SK-N-SH treated with all-trans-retinoic acid at 6 μM for 48 hours (cell line): ENCODE measurements around the gene ELAVL1.

Experiments
- ATAC-seq: fragments of 200-7000 bp; cut with Tn5 transposase; 3 replicates; pipeline ENCODE4 v1.9.1; 2020; ENCODE audit warnings: mild to moderate bottlenecking, moderate library complexity
- ARNTL ChIP-seq: fragments of 450-650 bp; formaldehyde crosslinking; IDR thresholded peaks from 2 replicates; pipeline ENCODE4 v1.5.0; 2020; ENCODE audit warnings: low read depth, mild to moderate bottlenecking, moderate library complexity, borderline replicate concordance
- BACH2 ChIP-seq: fragments of 250-450 bp; sonication (Bioruptor Pico); IDR thresholded peaks from 2 replicates; pipeline ENCODE4 v1.9.0; 2021; ENCODE audit warnings: mild to moderate bottlenecking, borderline replicate concordance
- CREB5 ChIP-seq: fragments of 250-450 bp; sonication (Bioruptor Pico); IDR thresholded peaks from 2 replicates; pipeline ENCODE4 v1.5.1; 2020; ENCODE audit warnings: low read depth, mild to moderate bottlenecking, moderate library complexity
- CSDC2 ChIP-seq: fragments of 250-450 bp; sonication (Bioruptor Pico); IDR thresholded peaks from 2 replicates; pipeline ENCODE4 v1.5.0; 2020; ENCODE audit warnings: mild to moderate bottlenecking, moderate library complexity
- ESRRG ChIP-seq: fragments of 250-450 bp; sonication (Bioruptor Pico); IDR thresholded peaks from 2 replicates; pipeline ENCODE4 v1.6.1; 2021; ENCODE audit warnings: mild to moderate bottlenecking
- GLIS3 ChIP-seq: fragments of 250-450 bp; sonication (Bioruptor Pico); IDR thresholded peaks from 2 replicates; pipeline ENCODE4 v1.5.0; 2020; ENCODE audit warnings: mild to moderate bottlenecking, moderate library complexity
- ISL1 ChIP-seq: fragments of 250-450 bp; sonication (Bioruptor Pico); IDR thresholded peaks from 2 replicates; pipeline ENCODE4 v2.1.2; 2022; ENCODE audit warnings: mild to moderate bottlenecking, moderate library complexity
- OSR1 ChIP-seq: fragments of 250-450 bp; sonication (Bioruptor Pico); IDR thresholded peaks from 2 replicates; pipeline ENCODE4 v1.8.0; 2022; ENCODE audit warnings: moderate library complexity, mild to moderate bottlenecking, inconsistent platforms
- PPARA ChIP-seq: fragments of 250-450 bp; sonication (Bioruptor Pico); IDR thresholded peaks from 2 replicates; pipeline ENCODE4 v1.5.0; 2020; ENCODE audit warnings: mild to moderate bottlenecking, borderline replicate concordance
- RARB ChIP-seq: fragments of 250-450 bp; sonication (Bioruptor Pico); IDR thresholded peaks from 2 replicates; pipeline ENCODE4 v1.8.0; 2021; ENCODE audit warnings: mild to moderate bottlenecking, moderate library complexity
- SNAI2 ChIP-seq: fragments of 250-450 bp; sonication (Bioruptor Pico); IDR thresholded peaks from 2 replicates; pipeline ENCODE4 v1.5.0; 2020; ENCODE audit warnings: mild to moderate bottlenecking, moderate library complexity
- TCF4 ChIP-seq: fragments of 250-450 bp; sonication (Bioruptor Pico); IDR thresholded peaks from 2 replicates; pipeline ENCODE4 v1.8.0; 2021; ENCODE audit warnings: mild to moderate bottlenecking, moderate library complexity, borderline replicate concordance
- TOX ChIP-seq: fragments of 250-450 bp; sonication (Bioruptor Pico); IDR thresholded peaks from 2 replicates; pipeline ENCODE4 v1.8.0; 2021; ENCODE audit warnings: mild to moderate bottlenecking, moderate library complexity, borderline replicate concordance
- ZC3H10 ChIP-seq: fragments of 250-450 bp; sonication (Bioruptor Pico); IDR thresholded peaks from 2 replicates; pipeline ENCODE4 v1.5.1; 2021; ENCODE audit warnings: mild to moderate bottlenecking, moderate library complexity
- ZFP3 ChIP-seq: fragments of 250-450 bp; sonication (Bioruptor Pico); IDR thresholded peaks from 2 replicates; pipeline ENCODE4 v1.5.0; 2020; ENCODE audit warnings: mild to moderate bottlenecking, moderate library complexity
- ZFP30 ChIP-seq: fragments of 450-650 bp; formaldehyde crosslinking; IDR thresholded peaks from 2 replicates; pipeline ENCODE4 v1.5.0; 2022; ENCODE audit warnings: mild to moderate bottlenecking, moderate library complexity
- ZNF70 ChIP-seq: fragments of 450-650 bp; formaldehyde crosslinking; IDR thresholded peaks from 2 replicates; pipeline ENCODE4 v1.5.0; 2020; ENCODE audit warnings: mild to moderate bottlenecking, moderate library complexity
- ZNF8 ChIP-seq: fragments of 450-650 bp; formaldehyde crosslinking; IDR thresholded peaks from 2 replicates; pipeline ENCODE4 v1.5.0; 2020; ENCODE audit warnings: mild to moderate bottlenecking, moderate library complexity
- TF ChIP-seq, protein P1 (sequence below): fragments of 250-450 bp; sonication (Bioruptor Pico); IDR thresholded peaks from 2 replicates; pipeline ENCODE4 v1.5.1; 2021; ENCODE audit warnings: mild to moderate bottlenecking, moderate library complexity
- TF ChIP-seq, protein P2 (sequence below): fragments of 250-450 bp; sonication (Bioruptor Pico); IDR thresholded peaks from 2 replicates; pipeline ENCODE4 v1.5.0; 2020; ENCODE audit warnings: mild to moderate bottlenecking, moderate library complexity
- TF ChIP-seq, protein P3 (sequence below): fragments of 250-450 bp; sonication (Bioruptor Pico); IDR thresholded peaks from 2 replicates; pipeline ENCODE4 v1.8.0; 2021; ENCODE audit warnings: low read depth, mild to moderate bottlenecking, moderate library complexity, borderline replicate concordance
- TF ChIP-seq, protein P4 (sequence below): fragments of 250-450 bp; sonication (Bioruptor Pico); IDR thresholded peaks from 2 replicates; pipeline ENCODE4 v1.8.0; 2020; ENCODE audit warnings: mild to moderate bottlenecking, moderate library complexity, borderline replicate concordance

The ELAVL1 gene

DNA sequence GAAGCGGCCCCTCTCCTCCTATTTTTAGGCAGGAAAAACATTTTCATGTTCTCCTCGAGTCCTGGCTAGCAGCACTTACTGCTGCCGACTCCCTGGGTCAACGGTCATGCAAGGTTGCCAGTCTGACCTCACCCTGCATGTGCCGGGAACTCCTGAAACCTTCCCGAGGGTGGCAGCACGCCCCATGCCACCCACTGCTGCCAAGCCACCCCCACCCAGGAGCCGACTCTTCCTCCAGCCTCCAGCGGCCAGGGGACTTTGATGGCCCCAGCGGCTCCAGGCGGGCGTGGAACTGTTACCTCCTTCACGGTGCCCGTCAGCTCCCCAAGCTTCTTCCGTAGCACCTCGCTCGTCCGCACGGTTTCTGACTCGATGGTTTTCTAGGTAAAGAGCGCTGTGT is 70.7 kb downstream of the ELAVL1 start:
- TF ChIP-seq ZC3H10 (CRISPR knock-in tag) (no peak), TOX (no peak), ZNF8 (no peak), ZFP30 (no peak), ISL1 (CRISPR knock-in tag) (no peak), GLIS3 (CRISPR knock-in tag) (no peak), BACH2 (no peak), ESRRG (CRISPR knock-in tag) (no peak)
- TF ChIP-seq, protein P1, sequence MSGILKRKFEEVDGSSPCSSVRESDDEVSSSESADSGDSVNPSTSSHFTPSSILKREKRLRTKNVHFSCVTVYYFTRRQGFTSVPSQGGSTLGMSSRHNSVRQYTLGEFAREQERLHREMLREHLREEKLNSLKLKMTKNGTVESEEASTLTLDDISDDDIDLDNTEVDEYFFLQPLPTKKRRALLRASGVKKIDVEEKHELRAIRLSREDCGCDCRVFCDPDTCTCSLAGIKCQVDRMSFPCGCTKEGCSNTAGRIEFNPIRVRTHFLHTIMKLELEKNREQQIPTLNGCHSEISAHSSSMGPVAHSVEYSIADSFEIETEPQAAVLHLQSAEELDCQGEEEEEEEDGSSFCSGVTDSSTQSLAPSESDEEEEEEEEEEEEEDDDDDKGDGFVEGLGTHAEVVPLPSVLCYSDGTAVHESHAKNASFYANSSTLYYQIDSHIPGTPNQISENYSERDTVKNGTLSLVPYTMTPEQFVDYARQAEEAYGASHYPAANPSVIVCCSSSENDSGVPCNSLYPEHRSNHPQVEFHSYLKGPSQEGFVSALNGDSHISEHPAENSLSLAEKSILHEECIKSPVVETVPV (CRISPR knock-in tag): no peak
- no peak for ATAC-seq

DNA sequence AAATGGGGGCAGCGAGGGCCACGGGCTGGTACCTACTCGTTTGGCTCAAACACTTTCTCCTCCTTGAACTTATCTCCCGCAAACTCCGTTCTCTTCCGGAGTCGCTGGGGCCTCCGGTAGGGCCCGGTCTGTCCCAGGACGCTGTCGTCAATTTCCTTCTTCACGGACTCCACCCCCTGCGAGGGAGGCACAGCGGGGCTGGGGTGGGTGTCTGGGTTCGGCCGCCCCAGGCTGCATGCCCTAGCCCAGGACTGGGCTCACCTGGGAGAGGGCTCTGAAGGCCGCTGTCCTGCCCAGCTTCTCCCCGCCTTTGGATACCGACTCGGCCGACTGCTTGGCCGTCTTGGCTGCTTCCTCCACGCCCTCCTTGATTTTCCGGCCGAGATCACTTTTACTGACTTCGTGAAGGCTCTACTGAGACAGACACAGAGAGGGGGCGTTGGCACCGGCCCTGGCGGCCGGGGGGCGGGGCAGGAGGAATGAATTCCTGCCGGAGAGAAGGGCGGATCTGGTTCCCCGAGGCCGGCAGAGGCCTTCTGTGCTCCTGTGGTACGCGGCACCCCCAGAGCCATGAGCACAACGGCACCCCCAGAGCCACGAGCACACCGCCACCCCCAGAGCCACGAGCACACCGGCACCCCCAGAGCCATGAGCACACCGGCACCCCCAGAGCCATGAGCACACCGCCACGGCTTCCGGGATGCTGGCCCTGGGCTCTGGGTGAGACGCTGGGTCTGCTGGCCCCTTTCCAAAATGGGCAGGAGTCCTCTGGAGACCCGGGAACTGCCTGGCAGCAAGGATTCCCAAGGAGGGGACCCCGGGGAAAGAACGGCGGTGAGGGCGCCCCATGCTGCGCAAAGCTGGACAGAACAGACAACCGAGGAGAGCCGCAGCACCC is 71.4 kb downstream of the ELAVL1 start:
- no peak for ATAC-seq
- TF ChIP-seq CSDC2: no peak
- no peak for TF ChIP-seq ESRRG (CRISPR knock-in tag)
- TF ChIP-seq, protein P2, sequence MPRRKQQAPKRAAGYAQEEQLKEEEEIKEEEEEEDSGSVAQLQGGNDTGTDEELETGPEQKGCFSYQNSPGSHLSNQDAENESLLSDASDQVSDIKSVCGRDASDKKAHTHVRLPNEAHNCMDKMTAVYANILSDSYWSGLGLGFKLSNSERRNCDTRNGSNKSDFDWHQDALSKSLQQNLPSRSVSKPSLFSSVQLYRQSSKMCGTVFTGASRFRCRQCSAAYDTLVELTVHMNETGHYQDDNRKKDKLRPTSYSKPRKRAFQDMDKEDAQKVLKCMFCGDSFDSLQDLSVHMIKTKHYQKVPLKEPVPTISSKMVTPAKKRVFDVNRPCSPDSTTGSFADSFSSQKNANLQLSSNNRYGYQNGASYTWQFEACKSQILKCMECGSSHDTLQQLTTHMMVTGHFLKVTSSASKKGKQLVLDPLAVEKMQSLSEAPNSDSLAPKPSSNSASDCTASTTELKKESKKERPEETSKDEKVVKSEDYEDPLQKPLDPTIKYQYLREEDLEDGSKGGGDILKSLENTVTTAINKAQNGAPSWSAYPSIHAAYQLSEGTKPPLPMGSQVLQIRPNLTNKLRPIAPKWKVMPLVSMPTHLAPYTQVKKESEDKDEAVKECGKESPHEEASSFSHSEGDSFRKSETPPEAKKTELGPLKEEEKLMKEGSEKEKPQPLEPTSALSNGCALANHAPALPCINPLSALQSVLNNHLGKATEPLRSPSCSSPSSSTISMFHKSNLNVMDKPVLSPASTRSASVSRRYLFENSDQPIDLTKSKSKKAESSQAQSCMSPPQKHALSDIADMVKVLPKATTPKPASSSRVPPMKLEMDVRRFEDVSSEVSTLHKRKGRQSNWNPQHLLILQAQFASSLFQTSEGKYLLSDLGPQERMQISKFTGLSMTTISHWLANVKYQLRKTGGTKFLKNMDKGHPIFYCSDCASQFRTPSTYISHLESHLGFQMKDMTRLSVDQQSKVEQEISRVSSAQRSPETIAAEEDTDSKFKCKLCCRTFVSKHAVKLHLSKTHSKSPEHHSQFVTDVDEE (CRISPR knock-in tag): no peak
- no peak for TF ChIP-seq PPARA (CRISPR knock-in tag)
- TF ChIP-seq GLIS3 (CRISPR knock-in tag): no peak
- TF ChIP-seq, protein P3, sequence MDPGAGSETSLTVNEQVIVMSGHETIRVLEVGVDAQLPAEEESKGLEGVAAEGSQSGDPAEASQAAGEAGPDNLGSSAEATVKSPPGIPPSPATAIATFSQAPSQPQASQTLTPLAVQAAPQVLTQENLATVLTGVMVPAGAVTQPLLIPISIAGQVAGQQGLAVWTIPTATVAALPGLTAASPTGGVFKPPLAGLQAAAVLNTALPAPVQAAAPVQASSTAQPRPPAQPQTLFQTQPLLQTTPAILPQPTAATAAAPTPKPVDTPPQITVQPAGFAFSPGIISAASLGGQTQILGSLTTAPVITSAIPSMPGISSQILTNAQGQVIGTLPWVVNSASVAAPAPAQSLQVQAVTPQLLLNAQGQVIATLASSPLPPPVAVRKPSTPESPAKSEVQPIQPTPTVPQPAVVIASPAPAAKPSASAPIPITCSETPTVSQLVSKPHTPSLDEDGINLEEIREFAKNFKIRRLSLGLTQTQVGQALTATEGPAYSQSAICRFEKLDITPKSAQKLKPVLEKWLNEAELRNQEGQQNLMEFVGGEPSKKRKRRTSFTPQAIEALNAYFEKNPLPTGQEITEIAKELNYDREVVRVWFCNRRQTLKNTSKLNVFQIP (CRISPR knock-in tag): no peak
- TF ChIP-seq SNAI2 (CRISPR knock-in tag): no peak
- no peak for TF ChIP-seq OSR1 (CRISPR knock-in tag)
- no peak for TF ChIP-seq ZFP3 (CRISPR knock-in tag)
- TF ChIP-seq RARB (CRISPR knock-in tag): no peak
- TF ChIP-seq, protein P4, sequence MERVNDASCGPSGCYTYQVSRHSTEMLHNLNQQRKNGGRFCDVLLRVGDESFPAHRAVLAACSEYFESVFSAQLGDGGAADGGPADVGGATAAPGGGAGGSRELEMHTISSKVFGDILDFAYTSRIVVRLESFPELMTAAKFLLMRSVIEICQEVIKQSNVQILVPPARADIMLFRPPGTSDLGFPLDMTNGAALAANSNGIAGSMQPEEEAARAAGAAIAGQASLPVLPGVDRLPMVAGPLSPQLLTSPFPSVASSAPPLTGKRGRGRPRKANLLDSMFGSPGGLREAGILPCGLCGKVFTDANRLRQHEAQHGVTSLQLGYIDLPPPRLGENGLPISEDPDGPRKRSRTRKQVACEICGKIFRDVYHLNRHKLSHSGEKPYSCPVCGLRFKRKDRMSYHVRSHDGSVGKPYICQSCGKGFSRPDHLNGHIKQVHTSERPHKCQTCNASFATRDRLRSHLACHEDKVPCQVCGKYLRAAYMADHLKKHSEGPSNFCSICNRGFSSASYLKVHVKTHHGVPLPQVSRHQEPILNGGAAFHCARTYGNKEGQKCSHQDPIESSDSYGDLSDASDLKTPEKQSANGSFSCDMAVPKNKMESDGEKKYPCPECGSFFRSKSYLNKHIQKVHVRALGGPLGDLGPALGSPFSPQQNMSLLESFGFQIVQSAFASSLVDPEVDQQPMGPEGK: no peak
- TF ChIP-seq, all 23 proteins: peak for 0

DNA sequence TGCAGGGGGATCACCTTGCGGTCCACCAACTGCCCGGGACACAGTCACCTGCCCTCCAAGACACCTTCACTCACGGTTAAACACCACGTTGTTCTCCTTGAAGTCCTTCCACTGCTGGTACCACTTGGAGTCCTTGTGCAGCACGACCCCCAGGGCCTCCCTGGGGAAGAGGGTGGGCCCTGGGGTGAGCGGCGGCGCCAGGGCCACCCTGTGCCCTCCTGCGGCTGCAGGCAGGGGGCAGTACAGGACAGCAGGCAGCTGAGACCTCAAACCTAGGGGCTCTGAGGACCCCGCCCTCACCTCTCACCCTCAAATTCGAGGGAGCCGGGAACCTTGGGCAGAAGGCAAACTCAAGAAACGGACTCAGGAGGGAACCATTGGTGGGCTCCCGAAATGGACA is 72.0 kb downstream of the ELAVL1 start:
- no peak for ATAC-seq
- no peak for TF ChIP-seq ARNTL (CRISPR knock-in tag)
- no peak for TF ChIP-seq BACH2
- no peak for TF ChIP-seq OSR1 (CRISPR knock-in tag)
- no peak for TF ChIP-seq CREB5
- TF ChIP-seq ZNF70 (CRISPR knock-in tag): no peak
- TF ChIP-seq, protein P2 (CRISPR knock-in tag): no peak
- TF ChIP-seq TCF4 (CRISPR knock-in tag): no peak
- TF ChIP-seq, protein P1 (CRISPR knock-in tag): no peak
- TF ChIP-seq, protein P3 (CRISPR knock-in tag): no peak
